GM12873 (cell line): Measurements from ENCODE around the gene RNF187.

Experiments used
- TF ChIP-seq, protein P1 (sequence below): IDR thresholded peaks from 2 replicates; pipeline ENCODE4 v1.5.1; 2012; ENCODE audit warnings: low read depth, mild to moderate bottlenecking, moderate library complexity, low read length, control low read depth; ENCODE audit not compliant: insufficient read depth; ENCODE audit errors: missing control alignments

The RNF187 gene

DNA sequence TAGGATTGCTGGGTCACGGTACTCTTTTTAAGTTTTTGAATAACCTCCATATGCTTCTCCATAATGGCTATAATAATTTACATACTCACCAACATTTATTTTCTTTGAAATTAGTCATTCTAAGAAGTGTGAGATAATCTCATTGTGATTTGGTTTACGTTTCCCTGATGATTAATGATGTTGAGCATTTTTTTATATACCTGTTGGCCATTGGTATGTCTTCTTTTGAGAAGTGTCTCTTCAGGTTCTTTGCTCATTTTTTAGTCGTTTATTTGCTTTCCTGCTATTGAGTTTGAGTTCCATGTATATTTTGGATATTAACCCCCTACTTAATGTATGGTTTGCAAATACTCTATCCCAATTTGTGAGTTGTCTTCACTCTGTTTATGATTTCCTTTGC, 9.3 kb downstream of the RNF187 start:
- TF ChIP-seq, protein P1, sequence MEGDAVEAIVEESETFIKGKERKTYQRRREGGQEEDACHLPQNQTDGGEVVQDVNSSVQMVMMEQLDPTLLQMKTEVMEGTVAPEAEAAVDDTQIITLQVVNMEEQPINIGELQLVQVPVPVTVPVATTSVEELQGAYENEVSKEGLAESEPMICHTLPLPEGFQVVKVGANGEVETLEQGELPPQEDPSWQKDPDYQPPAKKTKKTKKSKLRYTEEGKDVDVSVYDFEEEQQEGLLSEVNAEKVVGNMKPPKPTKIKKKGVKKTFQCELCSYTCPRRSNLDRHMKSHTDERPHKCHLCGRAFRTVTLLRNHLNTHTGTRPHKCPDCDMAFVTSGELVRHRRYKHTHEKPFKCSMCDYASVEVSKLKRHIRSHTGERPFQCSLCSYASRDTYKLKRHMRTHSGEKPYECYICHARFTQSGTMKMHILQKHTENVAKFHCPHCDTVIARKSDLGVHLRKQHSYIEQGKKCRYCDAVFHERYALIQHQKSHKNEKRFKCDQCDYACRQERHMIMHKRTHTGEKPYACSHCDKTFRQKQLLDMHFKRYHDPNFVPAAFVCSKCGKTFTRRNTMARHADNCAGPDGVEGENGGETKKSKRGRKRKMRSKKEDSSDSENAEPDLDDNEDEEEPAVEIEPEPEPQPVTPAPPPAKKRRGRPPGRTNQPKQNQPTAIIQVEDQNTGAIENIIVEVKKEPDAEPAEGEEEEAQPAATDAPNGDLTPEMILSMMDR = no peak

DNA sequence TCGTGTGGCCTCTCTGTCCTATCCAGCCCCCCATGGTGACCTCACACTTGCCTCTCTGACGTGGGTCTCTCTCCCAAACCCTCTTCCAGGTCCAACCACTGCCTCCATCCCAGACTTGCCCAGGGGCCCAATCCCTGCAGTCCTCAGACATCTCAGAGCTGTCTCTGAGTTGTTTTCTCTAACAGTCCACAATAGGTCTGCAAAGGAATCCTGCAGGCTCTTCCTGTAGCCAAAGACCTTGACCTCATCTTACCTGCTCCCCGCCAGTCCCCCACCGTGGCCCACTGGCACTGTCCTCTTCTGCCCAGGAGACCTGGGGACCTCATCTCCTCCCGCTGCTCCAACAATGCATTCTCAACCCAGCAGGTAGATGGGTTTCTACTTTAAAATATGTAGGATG, 10.0 kb downstream of the RNF187 start:
- TF ChIP-seq, protein P1 = no peak

DNA sequence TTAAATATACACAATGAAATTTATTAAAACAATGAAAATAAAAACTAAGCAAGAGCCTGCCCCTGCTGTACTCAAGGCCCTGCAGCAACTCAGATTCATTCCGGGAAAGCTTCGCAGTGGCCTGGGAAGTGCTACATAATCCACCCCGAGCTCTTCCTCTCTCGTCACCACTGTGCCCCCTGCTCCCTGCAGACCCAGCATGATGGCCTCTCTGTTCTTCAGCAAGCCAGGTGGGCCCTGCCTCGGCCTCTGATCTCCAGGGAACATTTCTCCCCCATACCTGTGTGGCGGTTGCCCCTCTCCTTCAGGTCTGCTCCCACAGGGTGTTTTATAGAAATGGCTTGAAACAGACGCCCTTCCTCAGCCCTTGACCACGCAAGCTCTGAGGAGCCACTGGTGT, 10.6 kb downstream of the RNF187 start:
- TF ChIP-seq, protein P1 = no peak

DNA sequence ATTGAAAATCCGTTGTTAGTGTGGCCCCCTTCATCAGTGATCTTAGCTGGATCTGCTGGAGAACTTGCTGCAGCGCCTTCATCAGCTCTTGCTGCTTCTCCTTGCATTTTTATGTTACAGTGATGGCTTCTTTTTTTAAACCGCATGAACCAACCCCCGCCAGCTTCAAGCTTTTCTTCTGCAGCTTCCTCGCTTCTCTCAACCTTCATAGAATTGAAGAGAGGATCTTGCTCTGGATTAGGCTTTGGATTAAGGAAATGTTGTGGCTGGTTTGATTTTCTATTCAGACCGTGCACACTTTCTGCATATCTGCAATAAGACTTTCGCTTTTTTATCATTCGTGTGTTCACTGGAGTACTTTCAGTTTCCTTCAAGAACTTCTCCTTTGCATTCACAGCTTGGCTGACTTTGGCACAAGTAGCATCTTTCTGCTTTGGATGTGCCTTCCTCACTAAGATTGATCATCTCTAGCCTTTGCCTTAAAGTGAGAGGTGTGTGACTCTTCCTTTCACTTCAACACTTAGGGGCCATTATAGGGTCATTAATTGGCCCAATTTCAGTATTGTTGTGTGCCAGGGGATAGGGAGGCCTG, 13.1 kb downstream of the RNF187 start:
- TF ChIP-seq, protein P1 = no peak

DNA sequence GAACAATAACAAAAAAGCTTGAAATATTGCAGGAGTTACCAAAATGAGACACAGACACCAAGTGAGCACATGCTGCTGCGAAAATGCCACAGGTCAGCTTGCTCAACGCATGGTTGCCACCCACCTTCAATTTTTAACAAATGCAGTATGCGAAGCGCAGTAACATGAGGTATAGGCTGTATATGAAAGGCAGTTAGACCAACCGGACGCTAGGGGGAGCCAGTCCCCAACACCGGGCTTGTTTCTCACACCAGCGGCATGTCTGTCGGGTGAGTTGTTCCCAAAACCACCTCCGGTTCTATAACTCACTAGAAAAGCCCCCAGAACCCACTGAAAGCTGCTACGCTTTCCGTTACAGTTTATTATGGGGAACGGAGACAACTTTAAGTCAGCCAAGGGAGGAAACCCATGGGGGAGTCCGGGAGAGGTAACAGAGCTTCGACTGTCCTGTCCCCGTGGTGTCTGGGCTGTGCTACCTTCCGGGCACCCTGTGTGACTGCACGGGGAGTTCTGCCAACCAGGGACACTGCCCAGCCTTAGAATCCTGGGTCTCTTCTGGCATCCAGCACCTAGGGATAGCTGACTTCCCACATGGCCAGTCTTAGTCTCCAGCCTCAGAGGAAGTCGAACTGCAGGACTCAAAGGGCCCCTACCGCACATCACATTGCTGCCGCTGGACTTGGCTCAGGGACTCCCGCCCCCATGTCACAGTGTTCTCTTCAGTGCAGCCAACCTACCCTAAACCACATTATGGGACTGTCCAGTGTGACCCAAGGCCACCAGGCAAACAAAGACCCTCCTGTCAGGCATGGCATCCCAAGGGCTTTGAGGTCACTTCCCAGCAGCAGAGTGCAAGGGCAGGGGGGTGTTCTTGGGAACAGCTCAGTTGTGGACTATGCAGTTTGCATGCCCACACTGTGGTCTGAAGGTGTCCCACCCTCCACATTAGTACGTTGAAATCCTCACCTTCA, 14.0 kb downstream of the RNF187 start:
- TF ChIP-seq, protein P1 = peak; percentile 97

DNA sequence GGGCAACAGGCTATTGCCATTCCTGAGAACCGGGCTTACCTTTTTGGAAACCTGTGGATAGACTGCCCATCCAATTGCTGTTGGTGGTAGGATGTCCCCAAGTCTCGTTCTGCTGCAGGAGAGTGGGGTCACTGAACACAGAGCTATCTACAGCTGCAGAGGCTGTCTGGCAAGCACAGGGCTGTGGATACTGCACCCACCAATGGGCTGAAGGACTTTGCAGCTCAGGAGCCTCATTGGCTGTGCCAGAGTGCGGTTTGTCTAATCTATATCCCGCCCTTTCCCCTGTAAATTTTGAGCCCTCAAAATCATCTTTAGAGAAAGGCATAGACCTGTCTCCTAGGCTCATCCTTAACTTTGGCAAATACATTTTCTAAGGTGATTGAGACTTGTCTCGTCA, 15.3 kb downstream of the RNF187 start:
- TF ChIP-seq, protein P1 = no peak

DNA sequence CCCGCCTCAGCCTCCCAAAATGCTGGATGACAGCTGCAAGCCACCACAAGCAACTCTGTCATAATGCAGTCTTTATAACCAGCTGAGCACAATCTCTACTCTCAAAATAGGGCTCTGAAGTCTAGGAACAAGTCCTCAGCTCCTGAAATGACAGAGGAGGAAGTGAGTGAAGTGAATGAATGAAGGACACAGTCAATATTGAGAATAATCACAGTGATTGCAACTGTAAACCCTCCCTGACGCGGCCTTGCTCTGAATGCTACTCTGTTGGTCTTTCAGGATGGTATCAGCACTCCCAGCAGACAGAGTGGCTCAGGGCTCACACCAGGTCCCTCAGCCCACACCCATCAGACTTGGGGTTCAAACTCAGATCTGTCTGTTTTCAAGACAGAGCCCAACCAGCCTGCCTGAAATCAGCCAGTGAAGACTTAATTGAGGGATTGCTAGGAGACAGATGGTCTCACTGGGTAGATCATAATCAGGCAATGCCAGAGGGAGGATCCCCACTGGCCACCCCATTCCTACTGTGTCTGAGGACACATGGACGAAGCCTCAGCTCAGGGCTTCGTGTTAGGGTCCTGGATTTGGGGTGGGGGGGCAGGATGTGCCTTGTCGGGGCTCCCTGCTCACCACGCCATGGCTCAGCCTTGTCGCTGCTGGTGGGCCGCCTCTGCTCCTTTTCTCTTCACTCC, 20.9 kb downstream of the RNF187 start:
- TF ChIP-seq, protein P1 = no peak
